ENCODE results near the gene KIF2B.
"Not testable (repeated sequence)": the region's sequence is repeated elsewhere in the genome, so short reads cannot be mapped to it uniquely, and the experiment has no call there.

Gene KIF2B

DNA sequence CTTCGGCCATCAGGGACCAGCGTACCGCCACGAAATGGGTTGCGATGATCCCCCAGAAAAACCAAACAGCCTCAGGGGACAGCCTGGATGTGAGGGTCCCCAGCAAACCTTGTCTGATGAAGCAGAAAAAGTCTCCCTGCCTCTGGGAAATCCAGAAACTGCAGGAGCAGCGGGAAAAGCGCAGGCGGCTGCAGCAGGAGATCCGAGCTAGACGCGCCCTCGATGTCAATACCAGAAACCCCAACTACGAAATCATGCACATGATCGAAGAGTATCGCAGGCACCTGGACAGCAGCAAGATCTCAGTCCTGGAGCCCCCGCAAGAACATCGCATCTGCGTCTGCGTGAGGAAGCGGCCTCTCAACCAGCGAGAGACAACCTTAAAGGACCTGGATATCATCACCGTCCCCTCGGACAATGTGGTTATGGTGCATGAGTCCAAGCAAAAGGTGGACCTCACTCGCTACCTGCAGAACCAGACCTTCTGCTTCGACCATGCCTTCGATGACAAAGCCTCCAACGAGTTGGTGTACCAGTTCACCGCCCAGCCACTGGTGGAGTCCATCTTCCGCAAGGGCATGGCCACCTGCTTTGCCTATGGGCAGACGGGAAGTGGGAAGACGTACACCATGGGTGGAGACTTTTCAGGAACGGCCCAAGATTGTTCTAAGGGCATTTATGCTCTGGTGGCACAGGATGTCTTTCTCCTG, 769 bp downstream of the KIF2B start:
- ATAC-seq (ENCODE audit: low read depth) (no peak), DNase-seq (ENCODE audit: low spot score) (no peak)
- Histone ChIP-seq H3K4me3 (ENCODE audit: severe bottlenecking) (no peak overlapping the region), H3K36me3 (ENCODE audit: low read depth) (no peaks in the 10 kb centered on the region), H3K4me1 (ENCODE audit: insufficient read depth, poor library complexity, severe bottlenecking) (no peaks in the 10 kb centered on the region), H3K27me3 (ENCODE audit: insufficient read depth, poor library complexity, severe bottlenecking) (no peaks in the 10 kb centered on the region), H3K27ac (ENCODE audit: poor library complexity, severe bottlenecking) (no peak overlapping the region), H3K9me3 (ENCODE audit: severe bottlenecking) (no peaks in the 10 kb centered on the region)
- TF ChIP-seq, protein P1, sequence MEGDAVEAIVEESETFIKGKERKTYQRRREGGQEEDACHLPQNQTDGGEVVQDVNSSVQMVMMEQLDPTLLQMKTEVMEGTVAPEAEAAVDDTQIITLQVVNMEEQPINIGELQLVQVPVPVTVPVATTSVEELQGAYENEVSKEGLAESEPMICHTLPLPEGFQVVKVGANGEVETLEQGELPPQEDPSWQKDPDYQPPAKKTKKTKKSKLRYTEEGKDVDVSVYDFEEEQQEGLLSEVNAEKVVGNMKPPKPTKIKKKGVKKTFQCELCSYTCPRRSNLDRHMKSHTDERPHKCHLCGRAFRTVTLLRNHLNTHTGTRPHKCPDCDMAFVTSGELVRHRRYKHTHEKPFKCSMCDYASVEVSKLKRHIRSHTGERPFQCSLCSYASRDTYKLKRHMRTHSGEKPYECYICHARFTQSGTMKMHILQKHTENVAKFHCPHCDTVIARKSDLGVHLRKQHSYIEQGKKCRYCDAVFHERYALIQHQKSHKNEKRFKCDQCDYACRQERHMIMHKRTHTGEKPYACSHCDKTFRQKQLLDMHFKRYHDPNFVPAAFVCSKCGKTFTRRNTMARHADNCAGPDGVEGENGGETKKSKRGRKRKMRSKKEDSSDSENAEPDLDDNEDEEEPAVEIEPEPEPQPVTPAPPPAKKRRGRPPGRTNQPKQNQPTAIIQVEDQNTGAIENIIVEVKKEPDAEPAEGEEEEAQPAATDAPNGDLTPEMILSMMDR (IDR thresholded peaks at IDR 0.05; ENCODE audit: poor library complexity, severe bottlenecking), result no peak

DNA sequence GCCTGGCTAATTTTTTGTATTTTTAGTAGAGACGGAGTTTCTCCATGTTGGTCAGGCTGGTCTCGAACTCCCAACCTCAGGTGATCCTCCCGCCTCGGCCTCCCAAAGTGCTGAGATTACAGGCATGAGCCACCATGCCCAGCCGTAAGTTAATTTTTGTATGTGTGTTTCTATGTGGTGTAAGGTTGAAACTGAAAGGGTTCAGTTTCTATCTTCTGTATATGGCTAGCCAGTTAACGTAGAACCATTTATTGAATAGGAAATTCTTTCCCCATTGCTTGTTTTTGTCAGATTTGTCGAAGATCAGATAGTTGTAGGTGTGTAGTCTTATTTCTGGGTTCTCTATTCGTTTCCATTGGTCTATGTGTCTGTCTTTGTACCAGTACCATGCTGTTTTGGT, 12.0 kb downstream of the KIF2B start:
- H3K27ac ChIP-seq (ENCODE audit: poor library complexity, severe bottlenecking); H3K36me3 ChIP-seq (ENCODE audit: low read depth); H3K4me1 ChIP-seq (ENCODE audit: insufficient read depth, poor library complexity, severe bottlenecking); H3K4me3 ChIP-seq (ENCODE audit: severe bottlenecking); H3K27me3 ChIP-seq (ENCODE audit: insufficient read depth, poor library complexity, severe bottlenecking); ATAC-seq (ENCODE audit: low read depth); H3K9me3 ChIP-seq (ENCODE audit: severe bottlenecking); DNase-seq (ENCODE audit: low spot score): not testable (repeated sequence)

DNA sequence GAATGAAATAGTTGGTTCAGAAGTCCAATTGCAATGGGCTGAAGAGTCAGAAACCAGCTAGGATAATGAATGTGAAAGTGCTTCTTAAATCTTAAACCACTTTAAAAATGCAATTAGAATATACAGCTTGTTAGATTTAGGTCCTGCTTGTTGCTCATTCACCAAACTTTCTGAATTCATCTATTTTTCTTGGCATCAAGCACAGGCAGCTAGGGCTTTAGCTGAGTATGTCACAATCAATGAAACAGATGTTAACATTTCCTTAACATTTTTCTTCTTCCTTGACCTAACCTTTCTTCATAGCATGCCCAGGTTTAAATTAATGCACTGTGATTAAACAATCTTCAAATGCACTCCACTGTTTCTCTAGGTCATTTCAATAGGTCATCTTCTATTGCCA, 14.4 kb downstream of the KIF2B start:
- TF ChIP-seq, protein P1 (IDR thresholded peaks at IDR 0.05; ENCODE audit: poor library complexity, severe bottlenecking), result no peak
- H3K27me3 ChIP-seq (ENCODE audit: insufficient read depth, poor library complexity, severe bottlenecking), result peaks cover 6% of the 10 kb centered on the region
- H3K4me3 ChIP-seq (ENCODE audit: severe bottlenecking), result no peak overlapping the region
- no peaks in the 10 kb centered on the region for H3K36me3 ChIP-seq (ENCODE audit: low read depth)
- H3K9me3 ChIP-seq (ENCODE audit: severe bottlenecking), result no peaks in the 10 kb centered on the region
- ATAC-seq (ENCODE audit: low read depth) (no peak), DNase-seq (ENCODE audit: low spot score) (no peak)
- H3K27ac ChIP-seq (ENCODE audit: poor library complexity, severe bottlenecking), result no peak overlapping the region
- no peaks in the 10 kb centered on the region for H3K4me1 ChIP-seq (ENCODE audit: insufficient read depth, poor library complexity, severe bottlenecking)

DNA sequence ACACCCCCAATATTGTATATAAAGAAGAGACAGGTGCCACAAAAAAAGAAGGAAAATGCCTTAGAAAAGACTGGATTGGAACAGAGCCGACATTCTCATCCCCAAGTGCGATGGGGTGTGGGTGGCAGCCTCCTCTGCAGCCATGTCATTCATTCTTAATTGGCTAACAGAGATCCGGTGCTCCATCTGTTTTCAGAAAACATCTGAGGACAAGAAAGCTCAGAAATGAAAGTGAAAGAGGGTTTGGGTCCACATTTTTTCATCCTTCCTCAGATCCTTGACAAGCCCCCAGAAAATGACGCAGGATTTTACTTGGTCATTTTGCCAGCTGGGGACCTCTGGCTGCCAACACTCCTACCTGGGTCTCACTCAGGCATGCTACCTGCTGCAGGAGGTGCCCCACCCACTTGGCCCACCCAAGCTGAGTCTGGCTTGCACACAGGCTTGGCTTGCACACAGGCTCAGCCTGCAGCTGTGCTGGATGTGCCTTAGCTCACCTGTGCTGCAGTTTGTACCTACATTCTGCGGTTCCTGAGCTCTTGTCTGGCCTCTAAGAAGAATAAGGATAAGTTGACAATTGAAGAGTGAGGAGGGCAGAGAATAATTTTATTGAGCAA, 21.9 kb downstream of the KIF2B start:
- no peak for ATAC-seq (ENCODE audit: low read depth)
- H3K9me3 ChIP-seq (ENCODE audit: severe bottlenecking), result no peaks in the 10 kb centered on the region
- H3K27ac ChIP-seq (ENCODE audit: poor library complexity, severe bottlenecking), result no peak overlapping the region
- H3K4me1 ChIP-seq (ENCODE audit: insufficient read depth, poor library complexity, severe bottlenecking), result no peaks in the 10 kb centered on the region
- DNase-seq (ENCODE audit: low spot score), result no peak
- TF ChIP-seq, protein P1 (IDR thresholded peaks at IDR 0.05; ENCODE audit: poor library complexity, severe bottlenecking), result no peak
- H3K4me3 ChIP-seq (ENCODE audit: severe bottlenecking), result no peak overlapping the region
- no peaks in the 10 kb centered on the region for H3K27me3 ChIP-seq (ENCODE audit: insufficient read depth, poor library complexity, severe bottlenecking)
- no peaks in the 10 kb centered on the region for H3K36me3 ChIP-seq (ENCODE audit: low read depth)

DNA sequence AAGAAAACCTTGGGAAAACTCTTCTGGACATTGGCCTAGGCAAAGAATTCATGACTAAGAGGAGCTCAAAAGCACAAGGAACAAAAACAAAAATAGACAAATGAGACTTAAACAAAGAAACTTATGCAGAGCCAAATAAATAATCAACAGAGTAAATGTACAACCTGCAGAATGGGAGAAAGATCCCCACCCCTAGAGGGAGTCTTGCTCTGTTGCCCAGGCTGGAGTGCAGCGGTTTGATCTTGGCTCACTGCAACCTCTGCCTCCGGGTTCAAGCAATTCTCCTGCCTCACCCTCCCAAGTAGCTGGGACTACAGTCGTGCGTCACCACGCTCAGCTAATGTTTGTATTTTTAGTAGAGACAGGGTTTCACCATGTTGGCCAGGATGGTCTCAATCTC, 48.4 kb downstream of the KIF2B start:
- not testable (repeated sequence) for H3K27me3 ChIP-seq (ENCODE audit: insufficient read depth, poor library complexity, severe bottlenecking); H3K4me3 ChIP-seq (ENCODE audit: severe bottlenecking); H3K27ac ChIP-seq (ENCODE audit: poor library complexity, severe bottlenecking); DNase-seq (ENCODE audit: low spot score); H3K4me1 ChIP-seq (ENCODE audit: insufficient read depth, poor library complexity, severe bottlenecking); H3K9me3 ChIP-seq (ENCODE audit: severe bottlenecking); H3K36me3 ChIP-seq (ENCODE audit: low read depth); ATAC-seq (ENCODE audit: low read depth)
